Progenitor cell of endocrine pancreas (in vitro differentiated cells): ENCODE measurements around the gene ABLIM1. TPM values are rescaled to one million over a fixed set of nuclear protein-coding genes. Genes with fewer than 3 reads are reported as not detected.
A peak's percentile ranks its signal among the peaks of the same experiment; 100 is the strongest.

Source experiments
- DNase-seq: peaks from one replicate; pipeline ENCODE4 v3.0.0; 2021; ENCODE audit warnings: low spot score; ENCODE audit not compliant: unreplicated experiment
- H3K27ac Mint-ChIP-seq: 2 replicates; pipeline ENCODE4 v1.8.0; 2021; ENCODE audit warnings: mild to moderate bottlenecking, moderate library complexity, mixed read lengths
- H3K27me3 Mint-ChIP-seq: 2 replicates; pipeline ENCODE4 v1.8.0; 2021; ENCODE audit warnings: mixed read lengths
- H3K36me3 Mint-ChIP-seq: 2 replicates; pipeline ENCODE4 v1.8.0; 2022; ENCODE audit warnings: mixed read lengths; ENCODE audit not compliant: insufficient read depth
- H3K4me1 Mint-ChIP-seq: 2 replicates; pipeline ENCODE4 v1.8.0; 2021; ENCODE audit warnings: low read depth, mixed read lengths
- H3K4me3 Mint-ChIP-seq: 2 replicates; pipeline ENCODE4 v1.8.0; 2021; ENCODE audit warnings: low read depth, mild to moderate bottlenecking, moderate library complexity, mixed read lengths
- H3K9me3 Mint-ChIP-seq: 2 replicates; pipeline ENCODE4 v1.8.0; 2021; ENCODE audit warnings: low read depth, mixed read lengths
- CTCF ChIP-seq: fragments of 200-600 bp; sonication (generic); IDR thresholded peaks from one replicate; pipeline ENCODE4 v1.5.0; 2021; ENCODE audit warnings: antibody characterized with exemption, mild to moderate bottlenecking; ENCODE audit not compliant: unreplicated experiment
- total RNA-seq: library from RNA; stranded (reverse); gene quantifications from 2 replicates; pipeline ENCODE4 v1.2.1, GENCODE V29; 2021

The ABLIM1 gene
- total RNA-seq, 1 donor from 2014 or later, result 59.1 TPM

DNA sequence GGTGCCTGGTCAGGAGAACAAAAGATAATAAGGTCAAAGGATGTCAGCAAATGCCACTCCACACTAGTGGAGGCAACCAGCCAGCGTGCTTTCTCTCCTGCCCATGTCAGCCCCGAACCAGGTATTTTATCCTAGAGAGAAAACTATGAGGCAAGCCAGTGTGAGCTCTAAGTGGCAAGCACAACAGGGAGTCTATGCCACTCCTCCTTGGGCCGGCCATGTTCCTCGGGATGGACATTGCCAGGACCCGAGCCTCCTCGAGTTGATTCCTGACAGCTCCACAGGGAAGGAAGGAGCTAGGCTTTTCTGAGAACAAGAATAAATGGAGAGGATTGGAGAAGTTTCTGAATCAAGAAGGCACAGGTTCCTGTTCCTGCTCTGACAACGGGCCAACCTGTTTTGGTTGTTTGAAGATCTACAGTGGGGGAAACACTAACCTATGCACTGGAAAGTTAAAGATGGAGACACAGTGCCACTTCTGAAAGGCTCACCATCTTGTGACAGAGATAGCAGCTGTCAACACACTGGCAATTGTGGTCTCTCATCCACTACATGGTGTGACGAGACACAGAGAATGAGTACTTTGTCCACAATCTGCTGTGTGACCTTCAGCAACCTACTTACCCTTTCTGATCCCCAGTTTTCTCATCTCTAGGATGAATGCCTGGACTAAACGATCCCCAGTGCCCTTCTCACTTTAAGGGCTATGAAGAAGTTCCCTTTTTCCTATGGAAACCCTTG, 28.8 kb downstream of the ABLIM1 start:
- Mint-ChIP-seq H3K27me3 (peaks cover 56% of the 10 kb centered on the region), H3K4me3 (no peak overlapping the region), H3K9me3 (peaks cover 3% of the 10 kb centered on the region), H3K4me1 (peaks cover 34% of the 10 kb centered on the region), H3K27ac (peak overlapping the region; percentile 7), H3K36me3 (no peaks in the 10 kb centered on the region)
- TF ChIP-seq CTCF, result no peak
- no peak for DNase-seq

DNA sequence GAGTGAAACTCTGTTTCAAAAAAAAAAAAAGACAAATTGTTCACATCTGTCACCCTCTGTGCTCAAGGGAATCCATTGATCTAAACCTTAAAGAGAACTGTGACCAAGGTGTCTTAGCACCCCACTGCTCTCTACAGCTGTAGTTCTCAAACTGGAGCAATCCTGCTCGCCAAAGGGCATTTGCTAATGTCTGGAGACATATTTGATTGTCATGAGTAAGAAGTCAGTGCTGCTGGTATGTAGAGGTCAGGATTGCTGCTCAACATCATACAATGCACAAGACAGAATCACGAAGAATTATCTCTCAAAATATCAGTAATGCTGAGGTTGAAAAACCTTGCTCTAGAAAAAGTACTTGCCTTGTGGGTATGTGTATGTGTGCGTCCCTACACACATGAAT, 30.0 kb downstream of the ABLIM1 start:
- H3K4me1 Mint-ChIP-seq, result peaks cover 40% of the 10 kb centered on the region
- TF ChIP-seq CTCF, result no peak
- no peak overlapping the region for H3K4me3 Mint-ChIP-seq
- H3K27me3 Mint-ChIP-seq, result peaks cover 49% of the 10 kb centered on the region
- no peak for DNase-seq
- H3K27ac Mint-ChIP-seq, result no peak overlapping the region
- H3K9me3 Mint-ChIP-seq, result peaks cover 3% of the 10 kb centered on the region
- H3K36me3 Mint-ChIP-seq, result no peaks in the 10 kb centered on the region

- Mint-ChIP-seq H3K27me3 (peaks cover 38% of the 10 kb centered on the region), H3K36me3 (no peaks in the 10 kb centered on the region), H3K4me1 (peaks cover 39% of the 10 kb centered on the region), H3K27ac (no peak overlapping the region), H3K4me3 (no peak overlapping the region), H3K9me3 (peaks cover 3% of the 10 kb centered on the region)
- TF ChIP-seq CTCF, result no peak
- no peak for DNase-seq
Observed at GRCh38 chr10:114626841-114627240, 31.2 kb downstream of the ABLIM1 start.

DNA sequence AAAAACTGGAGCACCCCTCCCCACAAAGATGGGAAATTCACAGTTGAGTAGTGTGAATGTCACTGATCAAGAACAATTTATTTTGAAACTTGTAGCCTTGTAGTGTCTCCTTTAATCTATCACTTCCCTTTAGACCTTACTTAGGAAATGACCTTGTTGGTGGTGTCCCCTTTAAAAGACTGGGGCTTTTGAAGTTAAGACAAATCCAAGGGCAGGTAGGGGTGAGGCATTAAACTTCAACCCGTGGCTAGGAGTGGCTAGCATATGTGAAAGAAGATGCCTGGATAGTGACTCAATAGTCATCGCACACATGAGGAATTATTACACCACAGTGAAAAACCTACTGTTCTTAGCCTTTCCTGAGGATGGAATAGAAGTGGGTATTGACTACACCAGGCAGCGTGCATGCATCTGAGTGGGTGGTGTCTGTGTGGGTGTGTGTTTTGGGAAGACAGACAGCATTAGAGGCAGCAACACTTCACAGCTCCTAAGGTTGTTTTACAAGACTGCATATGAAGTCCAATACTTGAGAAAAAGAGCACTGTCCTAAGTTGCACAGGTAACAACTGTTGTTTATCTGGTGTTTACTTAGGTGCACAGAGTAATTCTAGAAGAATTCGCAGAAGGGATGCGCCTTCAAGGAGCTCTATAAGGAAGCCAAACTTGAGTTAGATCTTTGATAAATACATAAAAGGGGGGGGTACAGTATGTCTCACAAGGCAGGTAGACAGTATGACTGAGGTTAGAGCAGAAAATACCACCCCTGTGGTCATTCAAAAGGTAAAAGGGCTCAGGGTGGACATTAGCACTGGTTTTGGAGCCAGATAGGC, 32.9 kb downstream of the ABLIM1 start:
- Mint-ChIP-seq H3K4me1 (peaks cover 30% of the 10 kb centered on the region), H3K27ac (no peak overlapping the region), H3K4me3 (no peak overlapping the region), H3K9me3 (peaks cover 3% of the 10 kb centered on the region), H3K36me3 (no peaks in the 10 kb centered on the region), H3K27me3 (peaks cover 28% of the 10 kb centered on the region)
- no peak for TF ChIP-seq CTCF
- DNase-seq, result no peak

DNA sequence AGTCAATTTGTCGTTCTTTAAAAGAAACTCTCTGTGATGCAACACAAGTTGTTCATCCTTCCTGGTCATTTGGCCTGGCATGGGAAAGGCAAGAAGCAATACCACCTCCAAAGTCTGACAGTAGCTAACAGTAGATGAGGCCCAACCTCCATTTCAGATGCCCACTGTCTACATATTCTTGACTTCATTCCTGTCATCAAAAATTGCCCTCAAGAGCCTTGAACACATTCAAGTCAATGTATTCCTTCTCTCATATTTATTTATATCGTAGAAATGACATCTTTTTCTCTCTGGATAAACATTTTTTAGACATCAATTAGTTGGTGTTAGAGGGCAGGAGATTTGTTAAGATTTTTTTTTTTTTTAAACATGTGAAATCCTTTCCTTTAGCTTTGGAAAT, 33.7 kb downstream of the ABLIM1 start:
- H3K27ac Mint-ChIP-seq, result peak overlapping the region; percentile 68
- H3K4me1 Mint-ChIP-seq, result peaks cover 25% of the 10 kb centered on the region

More for the DNA sequence above, 33.7 kb downstream of the ABLIM1 start:
- Mint-ChIP-seq H3K36me3 (no peaks in the 10 kb centered on the region), H3K4me3 (no peak overlapping the region), H3K9me3 (peaks cover 3% of the 10 kb centered on the region), H3K27me3 (peaks cover 20% of the 10 kb centered on the region)
- no peak for TF ChIP-seq CTCF
- no peak for DNase-seq
